HepG2 (cell line): ENCODE data around the gene EARS2. TPM values are rescaled to one million over a fixed set of nuclear protein-coding genes. Genes with fewer than 3 reads are reported as not detected.

Experiments
- BRF2 ChIP-seq: sonication (generic); formaldehyde crosslinking; IDR thresholded peaks from 2 replicates; pipeline ENCODE4 v1.8.1; 2022; ENCODE audit warnings: mild to moderate bottlenecking, missing genetic modification reagents
- KAT7 ChIP-seq: IDR thresholded peaks from 2 replicates; pipeline ENCODE4 v1.6.1; 2018; ENCODE audit warnings: borderline replicate concordance, missing compliant biosample characterization
- KMT2A ChIP-seq: sonication (generic); formaldehyde crosslinking; IDR thresholded peaks from 2 replicates; pipeline ENCODE4 v1.4.0; 2020; ENCODE audit warnings: missing genetic modification reagents
- MXD4 ChIP-seq: IDR thresholded peaks from 2 replicates; pipeline ENCODE4 v1.6.1; 2016; ENCODE audit warnings: mild to moderate bottlenecking, missing biosample characterization, missing genetic modification reagents
- MXI1 ChIP-seq: IDR thresholded peaks from 3 replicates; pipeline ENCODE4 v1.6.1; 2012; ENCODE audit warnings: low read depth, low read length, inconsistent platforms, borderline replicate concordance
- NFYC ChIP-seq: IDR thresholded peaks from 2 replicates; pipeline ENCODE4 v1.6.1; 2016; ENCODE audit warnings: missing genetic modification reagents, missing compliant biosample characterization
- NR1H2 ChIP-seq: sonication (generic); formaldehyde crosslinking; IDR thresholded peaks from 2 replicates; pipeline ENCODE4 v1.8.1; 2022; ENCODE audit warnings: low read depth, missing genetic modification reagents, borderline replicate concordance
- PLRG1 ChIP-seq: fragments of 450-650 bp; conservative IDR thresholded peaks from 2 replicates; pipeline ENCODE4 v1.6.1; 2016
- SUZ12 ChIP-seq: fragments of 150-350 bp; IDR thresholded peaks from 2 replicates; pipeline ENCODE4 v1.6.1; 2014; ENCODE audit warnings: low read depth, low read length
- TAF1 ChIP-seq: sonication (generic); formaldehyde crosslinking; IDR thresholded peaks from 2 replicates; pipeline ENCODE4 v1.4.0; 2020; ENCODE audit warnings: missing genetic modification reagents
- TSC22D2 ChIP-seq: sonication (generic); formaldehyde crosslinking; IDR thresholded peaks from 2 replicates; pipeline ENCODE4 v1.5.1; 2020; ENCODE audit warnings: missing genetic modification reagents, mild to moderate bottlenecking, borderline replicate concordance
- ZMAT3 ChIP-seq: sonication (generic); formaldehyde crosslinking; conservative IDR thresholded peaks from 2 replicates; pipeline ENCODE4 v1.7.0; 2021; ENCODE audit warnings: missing genetic modification reagents
- ZMYM2 ChIP-seq: sonication (generic); formaldehyde crosslinking; IDR thresholded peaks from 2 replicates; pipeline ENCODE4 v1.8.0; 2022; ENCODE audit warnings: mild to moderate bottlenecking, missing genetic modification reagents
- ZNF281 ChIP-seq: sonication (generic); formaldehyde crosslinking; IDR thresholded peaks from 2 replicates; pipeline ENCODE4 v1.4.0; 2020; ENCODE audit warnings: missing genetic modification reagents, borderline replicate concordance
- ZNF335 ChIP-seq: sonication (generic); formaldehyde crosslinking; IDR thresholded peaks from 2 replicates; pipeline ENCODE4 v1.4.0; 2020; ENCODE audit warnings: missing genetic modification reagents
- ZNF354B ChIP-seq: sonication (generic); formaldehyde crosslinking; IDR thresholded peaks from 2 replicates; pipeline ENCODE4 v1.8.0; 2022; ENCODE audit warnings: mild to moderate bottlenecking, missing genetic modification reagents
- ZNF382 ChIP-seq: sonication (generic); formaldehyde crosslinking; IDR thresholded peaks from 2 replicates; pipeline ENCODE4 v1.5.0; 2020; ENCODE audit warnings: missing genetic modification reagents, mild to moderate bottlenecking, borderline replicate concordance
- ZNF598 ChIP-seq: sonication (generic); formaldehyde crosslinking; IDR thresholded peaks from 2 replicates; pipeline ENCODE4 v1.5.1; 2020; ENCODE audit warnings: mild to moderate bottlenecking, missing genetic modification reagents, borderline replicate concordance
- ZNF607 ChIP-seq: sonication (generic); formaldehyde crosslinking; IDR thresholded peaks from 2 replicates; pipeline ENCODE4 v1.5.1; 2020; ENCODE audit warnings: missing genetic modification reagents, mild to moderate bottlenecking, borderline replicate concordance
- ZNF816 ChIP-seq: sonication (generic); formaldehyde crosslinking; IDR thresholded peaks from 2 replicates; pipeline ENCODE4 v1.8.0; 2022; ENCODE audit warnings: missing genetic modification reagents, mild to moderate bottlenecking, borderline replicate concordance
- ZSCAN21 ChIP-seq: sonication (generic); formaldehyde crosslinking; IDR thresholded peaks from 2 replicates; pipeline ENCODE4 v1.8.0; 2022; ENCODE audit warnings: mild to moderate bottlenecking, missing genetic modification reagents, moderate library complexity, borderline replicate concordance
- polyA plus RNA-seq, 8 experiments: library from polyadenylated mRNA; depleted of rRNA in 3 of 8; stranded (reverse) in 7 of 8; unstranded in 1 of 8; fragments of >200 nt; fragmentation: Illumina TruSeq in 4 of 8; extraction: Trizol in 4 of 8; gene quantifications; 2 replicates each; pipeline versions ENCODE4 v1.2.1 to v1.2.3, GENCODE V29; 2011 to 2016; ENCODE audit warnings: low read depth in 4 of 8, missing spikeins in 1 of 8, mixed read lengths in 1 of 8; ENCODE audit not compliant: insufficient read depth in 1 of 8
- total RNA-seq, 5 experiments: library from RNA; depleted of rRNA; stranded (reverse); fragments of >200 nt; fragmentation: Illumina TruSeq; extraction: Trizol; gene quantifications; 2 replicates each; pipeline ENCODE4 v1.2.3, GENCODE V29; 2016; ENCODE audit warnings: low read depth in 1 of 5
- TF ChIP-seq, protein P1 (sequence below): sonication (generic); formaldehyde crosslinking; IDR thresholded peaks from 2 replicates; pipeline ENCODE4 v1.4.0; 2020; ENCODE audit warnings: missing genetic modification reagents, mild to moderate bottlenecking, borderline replicate concordance
- TF ChIP-seq, protein P2 (sequence below): sonication (generic); formaldehyde crosslinking; IDR thresholded peaks from 2 replicates; pipeline ENCODE4 v1.9.0; 2021; ENCODE audit warnings: missing genetic modification reagents, mild to moderate bottlenecking, borderline replicate concordance

Gene EARS2
- total and polyA plus RNA-seq, 2 of the 13 experiments (the other 11 are each of a cell fraction or from before 2014, with no cell fraction given): 49.4 to 80.4 TPM

GRCh38 chr16:23539984-23540816 is 16.9 kb downstream of the EARS2 start (continued):
- TF ChIP-seq ZNF354B (no peak), KMT2A (peak; percentile 45; the same call in 1 of the 2 replicates), TAF1 (CRISPR knock-in tag) (no peak), NR1H2 (CRISPR knock-in tag) (no peak), ZSCAN21 (CRISPR knock-in tag) (peak; percentile 73), ZMAT3 (CRISPR knock-in tag) (peak; percentile 80; the same call in 1 of the 2 replicates), MXI1 (peak; percentile 93; the same call in 2 of the 3 replicates), ZNF816 (CRISPR knock-in tag) (peak; percentile 94), ZNF382 (CRISPR knock-in tag) (no peak), MXD4 (CRISPR knock-in tag) (peak; percentile 72), TSC22D2 (CRISPR knock-in tag) (peak; percentile 31; the same call in 1 of the 2 replicates), ZNF281 (CRISPR knock-in tag) (peak; percentile 77; the same call in 1 of the 2 replicates), ZNF607 (CRISPR knock-in tag) (peak; percentile 95; the same call in 1 of the 2 replicates), SUZ12 (no peak), ZMYM2 (CRISPR knock-in tag) (0 out of 2 replicates have a peak, but pooled peaks have one; percentile 20), ZNF598 (CRISPR knock-in tag) (peak; percentile 79; the same call in 1 of the 2 replicates), KAT7 (peak; percentile 58; the same call in 1 of the 2 replicates), BRF2 (no peak), NFYC (CRISPR knock-in tag) (no peak; the same call in 1 of the 2 replicates), ZNF335 (CRISPR knock-in tag) (peak; percentile 89), PLRG1 (no peak)
- TF ChIP-seq, protein P1, sequence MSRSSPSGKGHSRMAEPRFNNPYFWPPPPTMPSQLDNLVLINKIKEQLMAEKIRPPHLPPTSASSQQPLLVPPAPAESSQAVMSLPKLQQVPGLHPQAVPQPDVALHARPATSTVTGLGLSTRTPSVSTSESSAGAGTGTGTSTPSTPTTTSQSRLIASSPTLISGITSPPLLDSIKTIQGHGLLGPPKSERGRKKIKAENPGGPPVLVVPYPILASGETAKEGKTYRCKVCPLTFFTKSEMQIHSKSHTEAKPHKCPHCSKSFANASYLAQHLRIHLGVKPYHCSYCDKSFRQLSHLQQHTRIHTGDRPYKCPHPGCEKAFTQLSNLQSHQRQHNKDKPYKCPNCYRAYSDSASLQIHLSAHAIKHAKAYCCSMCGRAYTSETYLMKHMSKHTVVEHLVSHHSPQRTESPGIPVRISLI (CRISPR knock-in tag): peak; percentile 89; the same call in 1 of the 2 replicates
- TF ChIP-seq, protein P2, sequence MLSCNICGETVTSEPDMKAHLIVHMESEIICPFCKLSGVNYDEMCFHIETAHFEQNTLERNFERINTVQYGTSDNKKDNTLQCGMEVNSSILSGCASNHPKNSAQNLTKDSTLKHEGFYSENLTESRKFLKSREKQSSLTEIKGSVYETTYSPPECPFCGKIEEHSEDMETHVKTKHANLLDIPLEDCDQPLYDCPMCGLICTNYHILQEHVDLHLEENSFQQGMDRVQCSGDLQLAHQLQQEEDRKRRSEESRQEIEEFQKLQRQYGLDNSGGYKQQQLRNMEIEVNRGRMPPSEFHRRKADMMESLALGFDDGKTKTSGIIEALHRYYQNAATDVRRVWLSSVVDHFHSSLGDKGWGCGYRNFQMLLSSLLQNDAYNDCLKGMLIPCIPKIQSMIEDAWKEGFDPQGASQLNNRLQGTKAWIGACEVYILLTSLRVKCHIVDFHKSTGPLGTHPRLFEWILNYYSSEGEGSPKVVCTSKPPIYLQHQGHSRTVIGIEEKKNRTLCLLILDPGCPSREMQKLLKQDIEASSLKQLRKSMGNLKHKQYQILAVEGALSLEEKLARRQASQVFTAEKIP: no peak
